Right lobe of liver (tissue), 4 donors: ENCODE data around the gene TOGARAM2.

Experiments used
- CTCF ChIP-seq, 4 donors: fragments of 200-600 bp in 3 of 4; fragments of 450-650 bp in 1 of 4; IDR thresholded peaks; one replicate each; pipeline versions ENCODE4 v1.5.1 to v1.8.0; 2016 to 2022; ENCODE audit warnings: antibody characterized with exemption in 4 of 4, mild to moderate bottlenecking in 2 of 4
- POLR2A ChIP-seq: fragments of 450-650 bp; IDR thresholded peaks from one replicate; pipeline ENCODE4 v1.6.1; 2017; ENCODE audit warnings: antibody characterized with exemption, mild to moderate bottlenecking
- donor health status: DM: no; HTN: no; CAD: no.
- donor health status: DM: no; HTN: no; CAD: no.
- donor health status: DM: no; HTN: yes; CAD: no.

DNA sequence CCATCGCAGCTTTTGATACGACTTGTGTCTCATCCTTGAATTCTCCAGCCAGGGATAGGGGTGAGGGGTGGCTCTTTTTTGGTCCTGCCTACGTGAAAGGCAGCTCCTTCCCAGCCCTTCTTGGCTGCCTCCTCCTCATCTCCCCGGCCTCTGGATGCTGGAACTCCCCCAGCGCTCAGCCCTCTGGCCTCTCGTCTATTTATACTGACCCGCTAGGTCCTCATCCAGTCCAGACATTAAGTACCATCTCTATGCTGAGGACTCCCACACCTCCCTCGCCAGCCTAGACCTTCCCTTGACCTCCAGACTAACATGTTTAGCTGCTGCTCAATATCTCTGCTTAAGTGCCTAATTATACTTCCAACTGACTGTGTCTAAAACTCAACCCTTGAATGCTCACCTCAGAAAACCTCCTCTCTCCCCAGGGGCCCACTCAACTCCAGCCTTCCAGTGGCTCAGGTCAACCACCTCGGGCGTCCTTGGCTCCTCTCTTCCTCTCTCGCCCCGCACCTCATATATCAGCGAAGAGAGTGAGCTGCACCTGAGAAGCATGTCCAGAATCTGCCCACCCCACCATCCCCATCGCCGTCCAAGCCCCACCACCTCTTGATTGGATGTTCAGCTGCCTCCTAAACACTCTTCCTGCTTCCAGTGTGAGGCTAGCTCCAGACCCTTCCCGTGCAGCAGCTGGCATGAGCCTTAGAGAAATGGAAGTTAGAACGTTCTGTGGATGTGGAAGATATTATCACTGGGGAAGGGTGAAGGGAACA, 34.8 kb downstream of the TOGARAM2 start:
- TF ChIP-seq CTCF (IDR thresholded peaks at IDR 0.05) (no peak), POLR2A (no peak)
